ENCODE results near the gene OSMR.
"Not testable (repeated sequence)": the region's sequence is repeated elsewhere in the genome, so short reads cannot be mapped to it uniquely, and the experiment has no call there.

Gene OSMR

DNA sequence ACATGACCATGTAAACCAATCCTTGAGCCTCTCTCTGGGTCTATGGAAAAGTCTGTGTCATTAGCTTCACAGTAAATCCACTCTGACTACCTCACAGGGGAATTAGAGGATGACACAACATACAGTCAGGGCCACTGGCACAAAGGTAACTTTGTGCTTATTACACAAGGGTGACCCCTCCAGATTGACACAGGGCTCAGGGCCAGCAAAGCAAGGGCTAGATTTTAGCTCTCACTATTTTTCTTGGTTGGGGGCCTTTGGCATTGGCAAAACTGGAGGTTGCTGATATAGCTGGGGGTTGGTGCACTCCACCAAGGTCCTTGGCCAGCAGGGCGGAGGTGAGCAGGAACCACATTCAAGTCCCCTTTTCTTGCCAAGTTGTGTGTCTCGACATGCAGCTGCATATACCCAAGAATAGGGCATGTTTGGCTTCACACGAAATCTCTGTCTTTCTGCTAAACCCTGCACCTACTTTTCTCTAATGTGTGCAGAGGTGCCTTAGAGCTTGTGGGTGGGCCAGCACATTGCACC, 15.2 kb upstream of the OSMR start:
- no peak for DNase-seq (ENCODE audit: low read depth, low spot score)

GRCh38 chr5:38831117-38831516, 14.7 kb upstream of the OSMR start:
- DNase-seq (ENCODE audit: low read depth, low spot score), result no peak

GRCh38 chr5:38831909-38832308, 13.9 kb upstream of the OSMR start:
- no peak for DNase-seq (ENCODE audit: low read depth, low spot score)

GRCh38 chr5:38832810-38833209, 13.0 kb upstream of the OSMR start:
- no peak for DNase-seq (ENCODE audit: low read depth, low spot score)

- DNase-seq (ENCODE audit: low read depth, low spot score), result no peak
Measured at GRCh38 chr5:38835887-38836286, 9.9 kb upstream of the OSMR start.

- DNase-seq (ENCODE audit: low read depth, low spot score), result no peak
Measured at GRCh38 chr5:38837416-38837815, 8.4 kb upstream of the OSMR start.

- DNase-seq (ENCODE audit: low read depth, low spot score), result no peak
Measured at GRCh38 chr5:38837932-38838331, 7.9 kb upstream of the OSMR start.

- no peak for DNase-seq (ENCODE audit: low read depth, low spot score)
Measured at GRCh38 chr5:38843665-38844064, 2.1 kb upstream of the OSMR start.

GRCh38 chr5:38846379-38847011, 683 bp downstream of the OSMR start:
- no peak for DNase-seq (ENCODE audit: low read depth, low spot score)

GRCh38 chr5:38847559-38848347, 1.9 kb downstream of the OSMR start:
- DNase-seq (ENCODE audit: low read depth, low spot score), result no peak

GRCh38 chr5:38848637-38849036, 2.8 kb downstream of the OSMR start:
- DNase-seq (ENCODE audit: low read depth, low spot score), result no peak

GRCh38 chr5:38851640-38852039, 5.8 kb downstream of the OSMR start:
- not testable (repeated sequence) for DNase-seq (ENCODE audit: low read depth, low spot score)

DNA sequence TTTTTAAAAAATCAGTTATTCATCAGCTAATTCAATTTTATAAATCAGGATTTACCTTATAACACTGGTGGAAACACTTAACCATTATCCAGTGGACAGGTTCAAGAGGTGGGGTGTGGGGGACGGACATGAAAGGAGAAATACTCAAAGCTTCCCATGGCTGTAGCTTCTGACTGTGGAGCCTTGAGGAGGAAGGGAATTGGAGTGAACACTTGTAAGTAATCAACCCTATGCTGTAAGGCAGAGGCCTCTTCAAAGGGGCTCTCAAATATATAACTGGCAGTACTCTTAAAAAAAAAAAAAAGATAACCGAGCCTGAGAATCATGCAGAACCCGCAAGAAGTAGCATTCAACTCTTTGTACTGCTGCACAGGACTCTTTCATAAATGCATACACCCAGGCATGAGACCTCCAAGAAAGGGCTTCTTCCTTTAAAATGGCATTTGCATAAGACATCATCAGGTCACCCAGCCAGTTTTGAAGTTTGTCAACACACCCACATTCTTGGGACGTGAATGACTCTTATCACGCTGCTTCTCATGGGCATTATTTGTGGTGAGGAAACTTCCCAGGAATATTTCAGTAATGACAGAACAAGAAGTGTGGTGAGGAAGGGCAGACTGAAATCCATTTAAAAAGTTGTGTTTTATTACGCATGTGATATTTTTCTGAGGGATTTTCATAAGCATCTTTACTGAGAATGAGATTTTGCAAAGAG, 8.1 kb downstream of the OSMR start:
- no peak for DNase-seq (ENCODE audit: low read depth, low spot score)

- no peak for DNase-seq (ENCODE audit: low read depth, low spot score)
Measured at GRCh38 chr5:38854907-38855306, 9.1 kb downstream of the OSMR start.

- no peak for DNase-seq (ENCODE audit: low read depth, low spot score)
Measured at GRCh38 chr5:38856660-38857059, 10.8 kb downstream of the OSMR start.

DNA sequence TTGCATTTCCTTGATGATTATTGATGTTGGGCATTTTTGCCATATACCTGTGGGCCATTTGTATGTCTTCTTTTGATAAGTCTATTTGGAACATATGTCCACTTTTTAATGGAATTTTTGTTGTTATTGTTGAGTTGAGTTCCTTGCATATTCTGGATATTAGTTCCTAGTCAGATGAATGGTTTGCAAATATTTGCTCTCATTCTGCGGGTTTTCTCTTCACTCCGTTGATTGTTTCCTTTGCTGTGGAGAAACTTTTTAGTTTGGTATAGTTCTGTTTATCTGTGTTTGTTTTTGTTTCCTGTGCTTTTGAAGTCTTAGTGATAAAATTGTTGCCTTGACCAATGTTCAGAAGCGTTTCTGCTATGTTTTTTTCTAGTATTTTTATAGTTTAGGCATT, 13.0 kb downstream of the OSMR start:
- no peak for DNase-seq (ENCODE audit: low read depth, low spot score)

DNA sequence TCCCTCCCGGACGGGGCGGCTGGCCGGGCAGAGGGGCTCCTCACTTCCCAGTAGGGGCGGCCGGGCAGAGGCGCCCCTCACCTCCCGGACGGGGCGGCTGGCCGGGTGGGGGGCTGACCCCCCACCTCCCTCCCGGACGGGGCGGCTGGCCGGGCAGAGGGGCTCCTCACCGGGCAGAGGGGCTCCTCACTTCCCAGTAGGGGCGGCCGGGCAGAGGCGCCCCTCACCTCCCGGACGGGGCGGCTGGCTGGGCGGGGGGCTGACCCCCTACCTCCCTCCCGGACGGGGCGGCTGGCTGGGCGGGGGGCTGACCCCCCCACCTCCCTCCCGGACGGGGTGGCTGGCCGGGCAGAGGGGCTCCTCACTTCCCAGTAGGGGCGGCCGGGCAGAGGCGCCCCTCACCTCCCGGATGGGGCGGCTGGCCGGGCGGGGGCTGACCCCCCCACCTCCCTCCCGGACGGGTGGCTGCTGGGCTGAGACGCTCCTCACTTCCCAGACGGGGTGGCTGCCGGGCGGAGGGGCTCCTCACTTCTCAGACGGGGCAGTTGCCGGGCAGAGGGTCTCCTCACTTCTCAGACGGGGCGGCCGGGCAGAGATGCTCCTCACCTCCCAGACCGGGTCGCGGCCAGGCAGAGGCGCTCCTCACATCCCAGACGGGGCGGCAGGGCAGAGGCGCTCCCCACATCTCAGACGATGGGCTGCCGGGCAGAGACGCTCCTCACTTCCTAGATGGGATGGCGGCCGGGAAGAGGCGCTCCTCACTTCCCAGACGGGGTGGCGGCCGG, 16.4 kb downstream of the OSMR start:
- DNase-seq (ENCODE audit: low read depth, low spot score), result not testable (repeated sequence)

GRCh38 chr5:38866362-38867031, 20.7 kb downstream of the OSMR start:
- DNase-seq (ENCODE audit: low read depth, low spot score), result no peak

DNA sequence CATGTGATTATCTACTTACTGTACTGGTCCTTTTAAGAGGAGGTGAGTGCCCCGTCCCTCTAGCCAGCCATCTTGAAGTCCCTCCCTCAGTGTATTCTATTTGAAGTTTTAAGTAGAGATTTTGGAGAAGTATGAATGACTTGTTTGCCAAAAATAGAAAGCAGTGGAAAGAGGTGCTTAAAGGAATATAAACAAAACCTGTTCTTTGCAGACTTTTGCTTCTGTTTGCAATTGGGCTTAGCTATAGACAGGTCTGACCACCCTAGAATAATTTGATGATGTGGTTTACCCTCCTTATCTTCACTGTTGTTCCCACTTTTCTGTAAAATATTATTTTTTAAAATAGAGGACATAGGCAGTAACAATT, 21.2 kb downstream of the OSMR start:
- DNase-seq (ENCODE audit: low read depth, low spot score), result no peak

DNA sequence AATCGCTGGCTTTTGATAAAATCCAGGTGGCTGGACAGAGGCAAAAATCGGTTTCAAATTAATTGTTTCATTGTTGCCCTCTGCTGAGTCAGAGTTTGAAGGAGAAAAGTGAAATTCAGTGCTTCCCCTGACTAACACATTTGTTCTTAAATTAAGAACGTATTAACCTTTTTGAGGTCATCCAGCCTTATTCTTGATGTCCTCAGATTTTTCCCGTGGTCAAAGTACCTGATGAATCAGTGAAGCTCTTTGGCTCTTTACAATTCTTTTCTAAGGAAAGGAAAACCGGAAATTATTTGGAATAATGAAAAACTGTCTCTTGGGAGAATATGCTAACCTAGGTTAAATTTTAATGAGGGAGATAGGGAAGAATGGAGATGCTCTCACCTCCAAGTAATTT, 21.6 kb downstream of the OSMR start:
- no peak for DNase-seq (ENCODE audit: low read depth, low spot score)

- no peak for DNase-seq (ENCODE audit: low read depth, low spot score)
Measured at GRCh38 chr5:38870595-38870994, 24.8 kb downstream of the OSMR start.
